ENCODE measurements around the gene RINT1.

Gene RINT1

GRCh38 chr7:105565190-105565589, 33.2 kb downstream of the RINT1 start:
- H3K9me2 ChIP-seq (replicated peaks; ENCODE audit: insufficient read depth, low read length) = no peaks in the 10 kb centered on the region
- no peak overlapping the region for H3K4me3 ChIP-seq (ENCODE audit: low read length)
- H4K20me1 ChIP-seq (ENCODE audit: insufficient read depth, low read length) = no peaks in the 10 kb centered on the region; the same call in 1 of the 2 replicates
- H3K9ac ChIP-seq (ENCODE audit: low read length) = no peak overlapping the region
- H2AFZ ChIP-seq (ENCODE audit: low read length) = no peak overlapping the region
- H3K4me1 ChIP-seq (ENCODE audit: low read length) = peaks cover 7% of the 10 kb centered on the region
- no peaks in the 10 kb centered on the region for H3K79me2 ChIP-seq (ENCODE audit: low read length)
- DNase-seq = no peak
- peak overlapping the region; percentile 14; the same call in 1 of the 2 replicates for H3K27ac ChIP-seq (ENCODE audit: low read length)
- H3K4me2 ChIP-seq (ENCODE audit: low read depth, low read length) = no peak overlapping the region
- peaks cover 8% of the 10 kb centered on the region for H3K36me3 ChIP-seq (replicated peaks; ENCODE audit: insufficient read depth, low read length)
- no peaks in the 10 kb centered on the region for H3K27me3 ChIP-seq (replicated peaks; ENCODE audit: insufficient read depth, low read length)
- H3F3A ChIP-seq (ENCODE audit: insufficient read depth, low read length) = no peaks in the 10 kb centered on the region
- H3K9me3 ChIP-seq (replicated peaks; ENCODE audit: insufficient read depth, low read length) = no peaks in the 10 kb centered on the region
- TF ChIP-seq EZH2phosphoT487 (IDR thresholded peaks at IDR 0.05; ENCODE audit: low read length) (no peak), EZH2 (optimal IDR thresholded peaks at IDR 0.05; ENCODE audit: low read depth, low read length) (no peak)
- TF ChIP-seq, protein P1, sequence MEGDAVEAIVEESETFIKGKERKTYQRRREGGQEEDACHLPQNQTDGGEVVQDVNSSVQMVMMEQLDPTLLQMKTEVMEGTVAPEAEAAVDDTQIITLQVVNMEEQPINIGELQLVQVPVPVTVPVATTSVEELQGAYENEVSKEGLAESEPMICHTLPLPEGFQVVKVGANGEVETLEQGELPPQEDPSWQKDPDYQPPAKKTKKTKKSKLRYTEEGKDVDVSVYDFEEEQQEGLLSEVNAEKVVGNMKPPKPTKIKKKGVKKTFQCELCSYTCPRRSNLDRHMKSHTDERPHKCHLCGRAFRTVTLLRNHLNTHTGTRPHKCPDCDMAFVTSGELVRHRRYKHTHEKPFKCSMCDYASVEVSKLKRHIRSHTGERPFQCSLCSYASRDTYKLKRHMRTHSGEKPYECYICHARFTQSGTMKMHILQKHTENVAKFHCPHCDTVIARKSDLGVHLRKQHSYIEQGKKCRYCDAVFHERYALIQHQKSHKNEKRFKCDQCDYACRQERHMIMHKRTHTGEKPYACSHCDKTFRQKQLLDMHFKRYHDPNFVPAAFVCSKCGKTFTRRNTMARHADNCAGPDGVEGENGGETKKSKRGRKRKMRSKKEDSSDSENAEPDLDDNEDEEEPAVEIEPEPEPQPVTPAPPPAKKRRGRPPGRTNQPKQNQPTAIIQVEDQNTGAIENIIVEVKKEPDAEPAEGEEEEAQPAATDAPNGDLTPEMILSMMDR (IDR thresholded peaks at IDR 0.05; ENCODE audit: low read length) = no peak

GRCh38 chr7:105567024-105567423, 35.0 kb downstream of the RINT1 start:
- TF ChIP-seq EZH2phosphoT487 (IDR thresholded peaks at IDR 0.05; ENCODE audit: low read length) = no peak
- no peak for TF ChIP-seq EZH2 (optimal IDR thresholded peaks at IDR 0.05; ENCODE audit: low read depth, low read length)
- TF ChIP-seq, protein P1 (IDR thresholded peaks at IDR 0.05; ENCODE audit: low read length) = no peak

DNA sequence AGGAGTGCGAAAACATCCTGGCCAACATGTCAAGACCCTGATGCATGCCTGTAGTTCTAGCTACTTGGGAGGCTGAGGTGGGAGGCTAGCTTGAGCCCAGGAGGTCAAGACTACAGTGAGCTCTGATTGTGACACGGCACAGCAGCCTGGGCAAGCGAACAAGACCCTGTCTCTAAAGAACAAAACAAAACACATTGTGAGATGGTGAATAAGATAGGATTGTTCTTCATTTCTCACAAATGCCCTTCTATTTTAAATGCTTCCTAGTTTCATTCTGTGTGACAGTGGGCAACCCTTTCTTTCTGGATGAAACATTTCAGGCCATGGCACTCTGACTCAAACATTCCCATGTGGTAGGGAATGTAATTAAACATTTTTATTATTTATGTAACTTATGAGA, 35.8 kb downstream of the RINT1 start:
- H3K27ac ChIP-seq (ENCODE audit: low read length) = no peak overlapping the region
- no peak overlapping the region for H2AFZ ChIP-seq (ENCODE audit: low read length)
- no peaks in the 10 kb centered on the region for H3K9me3 ChIP-seq (replicated peaks; ENCODE audit: insufficient read depth, low read length)
- H3K9ac ChIP-seq (ENCODE audit: low read length) = no peak overlapping the region
- H3K4me1 ChIP-seq (ENCODE audit: low read length) = peaks cover 7% of the 10 kb centered on the region
- H3K4me2 ChIP-seq (ENCODE audit: low read depth, low read length) = no peak overlapping the region
- no peaks in the 10 kb centered on the region for H3K79me2 ChIP-seq (ENCODE audit: low read length)
- H4K20me1 ChIP-seq (ENCODE audit: insufficient read depth, low read length) = no peaks in the 10 kb centered on the region; the same call in 1 of the 2 replicates
- no peaks in the 10 kb centered on the region for H3K27me3 ChIP-seq (replicated peaks; ENCODE audit: insufficient read depth, low read length)
- no peak for DNase-seq
- no peaks in the 10 kb centered on the region for H3K9me2 ChIP-seq (replicated peaks; ENCODE audit: insufficient read depth, low read length)
- H3K36me3 ChIP-seq (replicated peaks; ENCODE audit: insufficient read depth, low read length) = peaks cover 4% of the 10 kb centered on the region; the same call in 1 of the 2 replicates
- no peak overlapping the region for H3K4me3 ChIP-seq (ENCODE audit: low read length)
- TF ChIP-seq EZH2phosphoT487 (IDR thresholded peaks at IDR 0.05; ENCODE audit: low read length) (no peak), EZH2 (optimal IDR thresholded peaks at IDR 0.05; ENCODE audit: low read depth, low read length) (no peak)
- TF ChIP-seq, protein P1 (IDR thresholded peaks at IDR 0.05; ENCODE audit: low read length) = no peak
- no peaks in the 10 kb centered on the region for H3F3A ChIP-seq (ENCODE audit: insufficient read depth, low read length)

More at GRCh38 chr7:105567024-105567423, 35.0 kb downstream of the RINT1 start:
- no peak overlapping the region for H2AFZ ChIP-seq (ENCODE audit: low read length)
- no peaks in the 10 kb centered on the region for H3K79me2 ChIP-seq (ENCODE audit: low read length)
- H3K9me2 ChIP-seq (replicated peaks; ENCODE audit: insufficient read depth, low read length) = no peaks in the 10 kb centered on the region
- no peak overlapping the region for H3K9ac ChIP-seq (ENCODE audit: low read length)
- H3K27ac ChIP-seq (ENCODE audit: low read length) = no peak overlapping the region
- no peaks in the 10 kb centered on the region for H3F3A ChIP-seq (ENCODE audit: insufficient read depth, low read length)
- H4K20me1 ChIP-seq (ENCODE audit: insufficient read depth, low read length) = no peaks in the 10 kb centered on the region; the same call in 1 of the 2 replicates
- H3K9me3 ChIP-seq (replicated peaks; ENCODE audit: insufficient read depth, low read length) = no peaks in the 10 kb centered on the region
- H3K36me3 ChIP-seq (replicated peaks; ENCODE audit: insufficient read depth, low read length) = peaks cover 8% of the 10 kb centered on the region
- no peaks in the 10 kb centered on the region for H3K27me3 ChIP-seq (replicated peaks; ENCODE audit: insufficient read depth, low read length)
- H3K4me1 ChIP-seq (ENCODE audit: low read length) = peaks cover 7% of the 10 kb centered on the region
- no peak overlapping the region for H3K4me2 ChIP-seq (ENCODE audit: low read depth, low read length)
- no peak overlapping the region for H3K4me3 ChIP-seq (ENCODE audit: low read length)
- DNase-seq = no peak
